ENCODE data around the gene IRAK1.

DNA sequence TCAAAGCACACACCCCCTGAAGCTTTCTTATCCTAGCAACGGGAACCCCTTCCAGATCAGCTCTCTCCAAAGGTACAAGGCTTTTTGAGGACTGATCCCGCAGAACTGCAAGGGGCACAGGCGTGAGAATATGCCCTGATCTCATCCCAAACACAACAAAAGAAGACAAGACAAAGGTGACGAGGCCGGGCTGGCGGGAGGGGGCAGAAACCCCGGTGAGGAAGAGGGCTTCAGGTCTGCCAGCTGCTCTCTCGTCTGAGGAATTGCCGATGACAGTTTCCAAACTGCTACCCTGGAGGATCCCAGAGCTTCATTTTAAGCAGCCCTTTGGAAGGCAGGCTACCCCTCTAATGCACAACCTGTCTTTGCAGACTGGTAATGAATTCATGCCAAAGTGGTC lies 51.4 kb downstream of the IRAK1 start:
- TF ChIP-seq, protein P1, sequence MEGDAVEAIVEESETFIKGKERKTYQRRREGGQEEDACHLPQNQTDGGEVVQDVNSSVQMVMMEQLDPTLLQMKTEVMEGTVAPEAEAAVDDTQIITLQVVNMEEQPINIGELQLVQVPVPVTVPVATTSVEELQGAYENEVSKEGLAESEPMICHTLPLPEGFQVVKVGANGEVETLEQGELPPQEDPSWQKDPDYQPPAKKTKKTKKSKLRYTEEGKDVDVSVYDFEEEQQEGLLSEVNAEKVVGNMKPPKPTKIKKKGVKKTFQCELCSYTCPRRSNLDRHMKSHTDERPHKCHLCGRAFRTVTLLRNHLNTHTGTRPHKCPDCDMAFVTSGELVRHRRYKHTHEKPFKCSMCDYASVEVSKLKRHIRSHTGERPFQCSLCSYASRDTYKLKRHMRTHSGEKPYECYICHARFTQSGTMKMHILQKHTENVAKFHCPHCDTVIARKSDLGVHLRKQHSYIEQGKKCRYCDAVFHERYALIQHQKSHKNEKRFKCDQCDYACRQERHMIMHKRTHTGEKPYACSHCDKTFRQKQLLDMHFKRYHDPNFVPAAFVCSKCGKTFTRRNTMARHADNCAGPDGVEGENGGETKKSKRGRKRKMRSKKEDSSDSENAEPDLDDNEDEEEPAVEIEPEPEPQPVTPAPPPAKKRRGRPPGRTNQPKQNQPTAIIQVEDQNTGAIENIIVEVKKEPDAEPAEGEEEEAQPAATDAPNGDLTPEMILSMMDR (IDR thresholded peaks at IDR 0.05 in 2 of 3, conservative IDR thresholded peaks at IDR 0.05 in 1 of 3; ENCODE audit: borderline replicate concordance in 1 of 3, insufficient read depth in 1 of 3, low read depth in 2 of 3, low read length in 2 of 3) = no peak
- TF ChIP-seq RAD21 (IDR thresholded peaks at IDR 0.05; ENCODE audit: low read depth) = no peak
- TF ChIP-seq, protein P2, sequence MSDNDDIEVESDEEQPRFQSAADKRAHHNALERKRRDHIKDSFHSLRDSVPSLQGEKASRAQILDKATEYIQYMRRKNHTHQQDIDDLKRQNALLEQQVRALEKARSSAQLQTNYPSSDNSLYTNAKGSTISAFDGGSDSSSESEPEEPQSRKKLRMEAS (IDR thresholded peaks at IDR 0.05) = no peak
